Fibroblast of the aortic adventitia (primary cell): ENCODE data around the gene TFG. TPM values are rescaled to one million over a fixed set of nuclear protein-coding genes. Genes with fewer than 3 reads are reported as not detected.

ENCODE experiments used
- DNase-seq: peaks from one replicate; pipeline ENCODE4 v3.0.0-alpha.2; 2010; ENCODE audit warnings: low read depth
- H3K4me3 ChIP-seq: 2 replicates; pipeline ENCODE4 v1.5.1; 2011; ENCODE audit warnings: low read depth, mild to moderate bottlenecking, control low read depth, low read length, moderate library complexity
- total RNA-seq: library from RNA; depleted of rRNA; stranded (reverse); fragments of >200 nt; gene quantifications from 2 replicates; pipeline ENCODE4 v1.2.3, GENCODE V29; 2012; ENCODE audit warnings: low replicate concordance
- TF ChIP-seq, protein P1 (sequence below): IDR thresholded peaks from 2 replicates; pipeline ENCODE4 v1.5.1; 2011; ENCODE audit warnings: mild to moderate bottlenecking, low read length, control low read depth, inconsistent platforms; ENCODE audit not compliant: insufficient read depth

The TFG gene
- total RNA-seq, 1 donor: 143 TPM

DNA sequence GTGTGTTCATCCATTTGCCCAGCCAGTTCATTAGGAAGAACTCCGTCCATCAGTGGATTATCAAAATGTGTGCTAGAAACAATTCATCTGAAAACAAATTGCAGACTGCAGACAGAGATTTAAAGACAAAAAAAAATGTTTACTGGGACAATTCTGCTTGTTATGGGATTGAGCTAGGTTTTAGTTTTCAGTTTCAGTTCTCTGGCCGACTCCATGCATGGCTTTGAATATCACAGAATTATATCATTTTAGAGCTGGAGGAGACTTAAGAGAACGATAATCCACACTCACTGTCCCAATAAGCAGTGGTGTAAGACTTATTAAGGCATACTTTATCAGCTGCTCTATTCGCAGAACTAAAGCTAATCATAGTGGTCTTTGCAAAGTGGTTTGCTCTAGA lies 51.1 kb downstream of the TFG start:
- no peak for DNase-seq
- TF ChIP-seq, protein P1, sequence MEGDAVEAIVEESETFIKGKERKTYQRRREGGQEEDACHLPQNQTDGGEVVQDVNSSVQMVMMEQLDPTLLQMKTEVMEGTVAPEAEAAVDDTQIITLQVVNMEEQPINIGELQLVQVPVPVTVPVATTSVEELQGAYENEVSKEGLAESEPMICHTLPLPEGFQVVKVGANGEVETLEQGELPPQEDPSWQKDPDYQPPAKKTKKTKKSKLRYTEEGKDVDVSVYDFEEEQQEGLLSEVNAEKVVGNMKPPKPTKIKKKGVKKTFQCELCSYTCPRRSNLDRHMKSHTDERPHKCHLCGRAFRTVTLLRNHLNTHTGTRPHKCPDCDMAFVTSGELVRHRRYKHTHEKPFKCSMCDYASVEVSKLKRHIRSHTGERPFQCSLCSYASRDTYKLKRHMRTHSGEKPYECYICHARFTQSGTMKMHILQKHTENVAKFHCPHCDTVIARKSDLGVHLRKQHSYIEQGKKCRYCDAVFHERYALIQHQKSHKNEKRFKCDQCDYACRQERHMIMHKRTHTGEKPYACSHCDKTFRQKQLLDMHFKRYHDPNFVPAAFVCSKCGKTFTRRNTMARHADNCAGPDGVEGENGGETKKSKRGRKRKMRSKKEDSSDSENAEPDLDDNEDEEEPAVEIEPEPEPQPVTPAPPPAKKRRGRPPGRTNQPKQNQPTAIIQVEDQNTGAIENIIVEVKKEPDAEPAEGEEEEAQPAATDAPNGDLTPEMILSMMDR: no peak
- H3K4me3 ChIP-seq: no peak overlapping the region

DNA sequence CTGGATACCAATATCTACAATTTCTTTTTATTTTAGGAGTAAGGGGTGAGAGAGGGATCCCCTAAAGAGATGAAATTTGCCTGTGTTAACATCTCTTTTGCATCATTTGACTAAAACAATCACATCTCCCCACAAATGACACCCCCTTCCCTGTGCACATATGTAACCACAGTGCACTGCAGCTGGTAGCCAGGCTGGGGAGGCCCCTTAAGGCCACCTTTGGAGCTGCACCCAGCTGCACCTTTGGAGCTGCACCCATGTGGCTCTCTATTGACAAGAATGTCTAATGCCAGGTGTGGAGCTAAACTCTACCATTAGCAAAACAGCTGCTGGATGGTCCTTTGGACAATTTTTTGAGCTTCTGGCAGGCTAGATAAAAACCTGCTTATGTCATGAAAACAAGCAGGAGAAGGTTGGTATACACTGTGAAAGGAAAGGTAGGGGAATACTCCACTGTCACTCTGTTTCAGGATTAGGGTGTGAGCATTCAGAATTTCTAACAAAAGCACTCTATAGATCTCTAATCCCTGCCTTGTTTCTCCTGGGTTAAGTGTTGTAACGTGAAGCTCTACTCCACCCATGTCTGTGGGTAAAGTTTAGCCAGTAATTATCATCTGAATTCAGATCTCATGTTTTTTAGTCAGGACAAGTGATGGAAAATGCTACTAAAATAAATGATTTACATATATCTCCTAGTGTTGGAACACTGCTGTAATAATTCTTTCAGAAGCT lies 52.1 kb downstream of the TFG start:
- H3K4me3 ChIP-seq: no peak overlapping the region
- no peak for DNase-seq
- TF ChIP-seq, protein P1: peak; percentile 19

DNA sequence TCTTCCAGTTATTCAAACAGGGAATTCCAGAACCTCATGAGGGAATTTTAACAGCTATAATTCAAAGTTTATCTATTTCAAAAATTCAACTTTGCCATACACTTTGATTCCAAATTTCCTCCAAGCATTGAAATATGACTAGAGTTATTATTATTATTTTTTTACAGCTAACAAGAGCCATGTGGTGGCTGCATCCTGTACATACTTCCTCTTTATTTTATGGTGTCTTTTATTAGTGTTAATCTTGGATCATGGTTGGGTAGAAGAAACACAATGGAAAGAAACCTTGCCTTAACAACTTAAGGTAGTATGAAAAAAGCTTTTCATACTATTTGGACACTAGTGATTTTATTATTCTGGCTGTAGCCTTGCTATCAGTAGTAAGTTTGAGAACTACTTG lies 52.7 kb downstream of the TFG start:
- no peak overlapping the region for H3K4me3 ChIP-seq
- no peak for DNase-seq
- TF ChIP-seq, protein P1: no peak

DNA sequence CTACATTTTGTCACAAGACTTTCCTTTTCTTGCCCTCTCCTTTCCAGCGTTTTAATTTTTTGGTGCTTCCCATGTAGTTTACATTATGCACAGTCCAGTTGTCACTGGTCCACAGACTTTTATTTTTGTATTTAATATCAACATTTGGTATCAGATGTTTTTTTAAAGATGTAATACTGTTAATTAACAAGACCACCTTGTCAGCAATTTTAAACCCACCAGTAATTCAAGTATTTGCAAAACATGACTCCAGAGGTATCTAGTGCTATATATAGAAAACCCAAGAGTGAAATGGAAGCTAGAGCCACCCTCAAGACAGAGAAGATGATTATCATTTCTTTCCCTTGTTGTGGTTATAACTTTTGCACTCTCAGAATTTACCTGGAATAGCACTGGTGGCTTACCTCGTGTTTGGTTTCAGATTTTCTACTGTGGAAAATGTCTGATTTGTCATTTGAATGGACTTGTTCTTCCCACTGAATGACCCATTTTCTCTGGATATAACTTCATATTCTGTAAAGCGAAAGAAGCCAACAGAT lies 56.2 kb downstream of the TFG start:
- TF ChIP-seq, protein P1: no peak
- no peak for DNase-seq
- no peak overlapping the region for H3K4me3 ChIP-seq

DNA sequence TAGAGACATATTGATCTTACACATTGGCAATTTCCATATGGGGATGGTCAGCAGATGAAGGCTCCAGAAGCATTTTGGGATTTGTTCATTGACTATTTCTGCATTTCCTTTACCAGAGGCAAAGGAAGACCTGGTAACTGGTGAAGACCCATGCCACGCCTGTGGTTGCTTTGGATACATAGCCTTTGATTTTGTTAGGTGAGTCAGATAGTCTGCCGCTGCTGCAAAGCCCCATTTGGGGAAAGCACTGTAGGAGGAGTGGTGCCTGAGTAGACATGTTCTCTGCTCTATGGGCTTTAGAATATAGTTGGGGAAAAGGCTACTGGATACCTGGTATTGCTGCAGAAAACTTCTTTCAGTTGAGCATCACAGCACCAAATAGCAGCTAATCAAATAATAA lies 56.8 kb downstream of the TFG start:
- no peak for DNase-seq
- TF ChIP-seq, protein P1: no peak
- no peak overlapping the region for H3K4me3 ChIP-seq

DNA sequence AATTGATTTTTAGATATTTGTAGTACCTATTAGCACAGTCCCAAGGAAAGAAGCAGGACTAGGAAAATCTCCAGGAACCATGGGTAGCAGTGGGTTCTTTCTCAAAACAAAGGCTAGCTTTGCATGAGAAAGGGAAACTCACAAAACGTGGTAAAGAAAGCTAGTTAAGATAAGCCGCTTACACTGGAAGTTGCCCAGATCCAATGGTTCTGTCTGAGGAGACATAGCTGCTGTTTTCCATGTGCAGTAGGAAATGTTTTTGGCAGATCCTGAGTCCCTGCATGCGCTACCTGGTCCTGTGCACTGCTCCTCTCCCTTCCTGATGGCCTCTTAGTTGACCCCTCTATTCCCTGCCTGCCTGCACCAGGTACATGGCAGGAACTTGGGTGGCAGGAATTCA lies 60.4 kb downstream of the TFG start:
- H3K4me3 ChIP-seq: no peak overlapping the region
- TF ChIP-seq, protein P1: no peak
- DNase-seq: no peak
